ENCODE data around the gene WDR27. TPM values are rescaled to one million over a fixed set of nuclear protein-coding genes. Genes with fewer than 3 reads are reported as not detected.

WDR27 gene
- total and polyA plus RNA-seq, 12 donors, result 6.0 to 66.7 (median 27.7) TPM

DNA sequence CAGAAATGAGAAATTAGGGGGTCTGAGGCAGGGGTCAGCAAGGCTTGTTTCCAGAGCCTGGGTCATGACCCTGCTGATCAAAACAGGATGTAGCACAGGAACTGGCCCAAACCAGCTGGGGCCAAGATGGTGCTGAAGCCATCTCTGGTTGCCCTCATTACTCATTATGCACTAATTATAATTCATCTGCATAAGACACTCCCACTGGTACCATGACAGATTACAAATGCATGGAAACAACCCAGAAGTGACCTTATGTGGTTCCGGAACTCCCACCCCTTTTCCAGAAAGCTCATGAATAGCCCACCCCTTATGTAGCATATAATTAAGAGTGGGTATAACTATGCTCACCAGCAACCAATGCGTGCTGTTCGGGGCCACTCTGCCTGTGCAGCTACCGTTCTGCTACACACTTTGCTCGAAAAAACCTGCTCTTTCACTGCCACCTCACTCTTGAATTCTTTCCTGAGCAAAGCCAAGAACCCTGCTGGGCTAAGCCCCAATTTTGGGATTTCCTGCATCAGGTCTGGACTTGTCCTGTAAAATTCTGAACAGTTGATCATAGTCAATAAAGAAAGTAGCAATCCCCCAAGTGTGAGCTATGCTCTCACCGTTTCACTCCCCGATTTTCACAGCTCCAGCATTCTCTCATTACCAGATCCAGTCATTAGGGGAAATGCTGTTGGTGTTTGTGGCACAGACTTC lies 122.3 kb downstream of the WDR27 start:
- DNase-seq, result no peak
- no peaks in the 10 kb centered on the region for H3K9me3 ChIP-seq (replicated peaks in 1 of 3)
- no peak for TF ChIP-seq POLR2A (IDR thresholded peaks at IDR 0.05)
- TF ChIP-seq, protein P1, sequence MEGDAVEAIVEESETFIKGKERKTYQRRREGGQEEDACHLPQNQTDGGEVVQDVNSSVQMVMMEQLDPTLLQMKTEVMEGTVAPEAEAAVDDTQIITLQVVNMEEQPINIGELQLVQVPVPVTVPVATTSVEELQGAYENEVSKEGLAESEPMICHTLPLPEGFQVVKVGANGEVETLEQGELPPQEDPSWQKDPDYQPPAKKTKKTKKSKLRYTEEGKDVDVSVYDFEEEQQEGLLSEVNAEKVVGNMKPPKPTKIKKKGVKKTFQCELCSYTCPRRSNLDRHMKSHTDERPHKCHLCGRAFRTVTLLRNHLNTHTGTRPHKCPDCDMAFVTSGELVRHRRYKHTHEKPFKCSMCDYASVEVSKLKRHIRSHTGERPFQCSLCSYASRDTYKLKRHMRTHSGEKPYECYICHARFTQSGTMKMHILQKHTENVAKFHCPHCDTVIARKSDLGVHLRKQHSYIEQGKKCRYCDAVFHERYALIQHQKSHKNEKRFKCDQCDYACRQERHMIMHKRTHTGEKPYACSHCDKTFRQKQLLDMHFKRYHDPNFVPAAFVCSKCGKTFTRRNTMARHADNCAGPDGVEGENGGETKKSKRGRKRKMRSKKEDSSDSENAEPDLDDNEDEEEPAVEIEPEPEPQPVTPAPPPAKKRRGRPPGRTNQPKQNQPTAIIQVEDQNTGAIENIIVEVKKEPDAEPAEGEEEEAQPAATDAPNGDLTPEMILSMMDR (IDR thresholded peaks at IDR 0.05), result no peak
- H3K27me3 ChIP-seq, result no peaks in the 10 kb centered on the region
- intact Hi-C loops (cut with DNase I), result no loop called here
- 94 to 96% (median 94%) methylated on average over 7 of the region's 7 CpGs for WGBS, 4 donors
- H3K4me3 ChIP-seq, result no peak overlapping the region
- no peak overlapping the region for H3K27ac ChIP-seq
- H3K4me1 ChIP-seq (replicated peaks in 1 of 2), result no peaks in the 10 kb centered on the region
- no peaks in the 10 kb centered on the region for H3K36me3 ChIP-seq (replicated peaks in 1 of 2)

GRCh38 chr6:169577974-169578373 lies 123.9 kb downstream of the WDR27 start:
- Histone ChIP-seq H3K27ac (no peak overlapping the region), H3K27me3 (no peaks in the 10 kb centered on the region), H3K36me3 (replicated peaks in 1 of 2) (no peaks in the 10 kb centered on the region), H3K4me3 (no peak overlapping the region), H3K4me1 (replicated peaks in 1 of 2) (no peaks in the 10 kb centered on the region), H3K9me3 (replicated peaks in 1 of 3) (no peaks in the 10 kb centered on the region)
- WGBS, 4 donors, result 84 to 92% (median 88%) methylated on average over 14 of the region's 14 CpGs
- no peak for DNase-seq
- TF ChIP-seq, protein P1 (IDR thresholded peaks at IDR 0.05), result no peak
- no peak for TF ChIP-seq POLR2A (IDR thresholded peaks at IDR 0.05)
- intact Hi-C loops (cut with DNase I), result no loop called here

DNA sequence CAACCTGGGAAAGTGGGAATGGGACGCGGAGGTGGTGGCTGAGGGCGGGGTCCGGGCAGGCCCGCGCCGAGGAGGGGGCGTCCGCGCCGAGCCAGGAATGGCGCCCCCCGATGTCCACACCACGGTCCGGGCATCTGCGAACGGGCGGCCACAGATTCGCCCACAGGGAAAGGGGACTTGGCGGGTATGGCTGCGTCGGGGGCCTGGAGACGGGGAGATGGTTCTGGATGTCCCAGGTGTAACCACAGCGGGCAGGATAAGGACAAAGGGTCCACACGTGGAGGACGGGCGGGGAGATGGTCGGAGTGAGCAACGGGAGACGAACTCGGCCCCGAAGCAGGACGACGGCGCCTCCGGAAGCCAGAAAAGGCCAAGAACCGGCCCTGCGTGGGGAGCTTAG lies 124.6 kb downstream of the WDR27 start:
- H3K27ac ChIP-seq, result no peak overlapping the region
- H3K36me3 ChIP-seq (replicated peaks in 1 of 2), result no peaks in the 10 kb centered on the region
- no peaks in the 10 kb centered on the region for H3K9me3 ChIP-seq (replicated peaks in 1 of 3)
- H3K27me3 ChIP-seq, result no peaks in the 10 kb centered on the region
- no peak for DNase-seq
- H3K4me1 ChIP-seq (replicated peaks in 1 of 2), result no peaks in the 10 kb centered on the region
- no peak overlapping the region for H3K4me3 ChIP-seq
- intact Hi-C loops (cut with DNase I), result no loop called here
- no peak for TF ChIP-seq POLR2A (IDR thresholded peaks at IDR 0.05)
- TF ChIP-seq, protein P1 (IDR thresholded peaks at IDR 0.05), result no peak
- WGBS, 4 donors, result 83 to 93% (median 89%) methylated on average over 35 to 38 of the region's 38 CpGs

- Histone ChIP-seq H3K27me3 (no peaks in the 10 kb centered on the region), H3K27ac (no peak overlapping the region), H3K36me3 (replicated peaks in 1 of 2) (no peaks in the 10 kb centered on the region), H3K4me1 (replicated peaks in 1 of 2) (no peaks in the 10 kb centered on the region), H3K9me3 (replicated peaks in 1 of 3) (no peaks in the 10 kb centered on the region), H3K4me3 (no peak overlapping the region)
- no peak for DNase-seq
- intact Hi-C loops (cut with DNase I), result no loop called here
- WGBS, 4 donors, result 91 to 97% (median 94%) methylated on average over 5 of the region's 5 CpGs
- TF ChIP-seq, protein P1 (IDR thresholded peaks at IDR 0.05), result no peak
- no peak for TF ChIP-seq POLR2A (IDR thresholded peaks at IDR 0.05)
Observed at GRCh38 chr6:169575821-169576220, 126.0 kb downstream of the WDR27 start.
